Stimulated activated naive CD4-positive, alpha-beta T cell (primary cell): ENCODE measurements around the gene GADD45A.
"Not testable (repeated sequence)": the region's sequence is repeated elsewhere in the genome, so short reads cannot be mapped to it uniquely, and the experiment has no call there.

Experiments used
- DNase-seq, 6 experiments: peaks; one replicate each; lab custom pipeline; 2025; lab: John Stamatoyannopoulos, UW

The GADD45A gene, protein sequence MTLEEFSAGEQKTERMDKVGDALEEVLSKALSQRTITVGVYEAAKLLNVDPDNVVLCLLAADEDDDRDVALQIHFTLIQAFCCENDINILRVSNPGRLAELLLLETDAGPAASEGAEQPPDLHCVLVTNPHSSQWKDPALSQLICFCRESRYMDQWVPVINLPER

DNA sequence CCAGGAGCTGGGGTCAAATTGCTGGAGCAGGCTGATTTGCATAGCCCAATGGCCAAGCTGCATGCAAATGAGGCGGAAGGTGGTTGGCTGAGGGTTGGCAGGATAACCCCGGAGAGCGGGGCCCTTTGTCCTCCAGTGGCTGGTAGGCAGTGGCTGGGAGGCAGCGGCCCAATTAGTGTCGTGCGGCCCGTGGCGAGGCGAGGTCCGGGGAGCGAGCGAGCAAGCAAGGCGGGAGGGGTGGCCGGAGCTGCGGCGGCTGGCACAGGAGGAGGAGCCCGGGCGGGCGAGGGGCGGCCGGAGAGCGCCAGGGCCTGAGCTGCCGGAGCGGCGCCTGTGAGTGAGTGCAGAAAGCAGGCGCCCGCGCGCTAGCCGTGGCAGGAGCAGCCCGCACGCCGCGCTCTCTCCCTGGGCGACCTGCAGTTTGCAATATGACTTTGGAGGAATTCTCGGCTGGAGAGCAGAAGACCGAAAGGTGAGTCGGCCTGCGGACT is at the start of gene GADD45A:
Gene GADD45A (plus strand): TSS at position 135 of the 491 bp plus-strand sequence. CDS start 294 bp downstream, at position 429.
- DNase-seq, result peak; percentile 93 to 96 (median 94)

DNA sequence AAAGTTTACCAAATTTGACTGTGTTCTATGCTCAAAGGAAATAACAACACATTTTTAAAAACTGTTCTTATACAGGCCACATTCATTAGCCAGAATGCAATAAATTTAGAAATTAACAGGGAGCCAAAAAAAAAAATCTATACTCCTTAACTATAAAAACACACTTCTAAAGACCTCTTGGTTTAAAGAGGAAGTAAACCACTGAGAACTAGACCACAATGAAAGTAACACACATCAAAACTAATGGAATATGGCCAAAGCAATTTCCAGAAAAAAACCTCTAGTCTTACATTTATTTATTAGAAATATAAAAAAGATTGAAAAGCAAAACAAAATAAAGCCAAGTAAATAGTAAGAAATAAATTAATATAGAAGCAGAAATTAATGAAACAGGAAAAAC is 48.9 kb upstream of the GADD45A start:
- no peak for DNase-seq

DNA sequence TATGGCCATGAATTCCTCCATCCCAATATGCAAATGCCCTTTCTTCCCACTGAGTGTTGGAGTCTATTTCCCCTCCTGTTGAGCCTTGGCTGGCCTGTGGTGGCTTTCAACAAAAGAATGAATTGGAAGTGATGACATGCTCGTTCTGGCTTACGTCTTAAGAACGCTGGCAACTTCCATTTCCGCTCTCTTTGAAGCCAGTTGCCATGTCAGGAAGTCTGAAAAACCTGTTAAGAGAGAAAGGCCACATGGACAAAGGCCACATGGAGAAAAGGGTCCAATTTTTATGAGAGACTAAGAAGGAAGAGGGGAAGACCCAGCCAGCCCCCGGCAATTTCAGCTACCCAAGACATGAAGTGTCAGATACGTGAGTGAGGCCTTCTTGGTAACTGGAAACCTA is 45.6 kb upstream of the GADD45A start:
- no peak for DNase-seq

DNA sequence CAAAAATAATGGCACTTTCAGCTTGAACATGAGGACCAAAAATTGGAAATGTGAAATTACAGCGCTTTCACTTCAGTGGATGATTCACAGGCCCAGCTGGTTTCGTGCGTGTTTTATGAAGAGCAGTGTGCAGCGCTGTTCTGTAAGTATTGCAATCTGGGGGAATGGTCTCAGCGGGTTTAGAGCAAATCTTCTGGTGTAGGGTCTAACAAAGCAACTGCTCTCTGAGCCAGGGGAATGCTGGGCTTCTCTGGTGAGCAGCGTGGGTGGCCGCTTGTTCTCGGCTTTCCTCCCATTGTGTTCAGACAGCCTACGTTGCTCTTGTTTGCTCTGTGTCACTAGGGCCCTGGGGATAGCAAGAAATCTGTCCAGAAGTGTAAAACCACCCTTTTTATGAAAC is 42.4 kb upstream of the GADD45A start:
- no peak for DNase-seq

- DNase-seq, result no peak
Observed at GRCh38 chr1:67644566-67644965, 40.4 kb upstream of the GADD45A start.

DNA sequence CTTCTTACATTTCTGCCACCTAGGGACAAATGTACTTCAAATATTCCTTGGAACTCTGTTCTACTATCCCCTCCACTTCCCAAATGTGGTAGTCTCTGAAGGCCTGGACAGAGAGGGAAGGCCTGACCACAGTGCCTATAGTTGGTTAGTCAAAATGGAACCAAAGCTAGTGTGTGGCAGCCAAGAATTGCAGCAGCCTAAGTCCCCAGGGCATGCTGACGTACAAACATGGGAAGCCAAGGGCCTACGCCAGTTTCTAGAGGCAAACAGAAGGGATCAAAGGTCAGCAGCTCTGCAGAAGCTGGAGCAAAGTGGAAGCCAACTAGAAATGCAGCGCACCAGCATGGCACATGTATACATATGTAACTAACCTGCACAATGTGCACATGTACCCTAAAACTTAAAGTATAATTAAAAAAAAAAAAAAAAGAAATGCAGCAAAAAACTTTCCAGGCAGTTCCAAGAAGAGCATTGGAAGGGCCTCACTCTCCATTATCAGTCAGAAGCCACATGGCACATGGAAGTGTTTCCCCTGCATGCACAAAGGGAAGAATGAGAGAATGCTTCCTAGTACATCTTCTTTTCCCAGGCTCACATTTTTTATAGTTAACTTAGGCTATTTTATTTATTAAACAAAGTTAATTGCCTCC is 39.4 kb upstream of the GADD45A start:
- DNase-seq, result no peak

DNA sequence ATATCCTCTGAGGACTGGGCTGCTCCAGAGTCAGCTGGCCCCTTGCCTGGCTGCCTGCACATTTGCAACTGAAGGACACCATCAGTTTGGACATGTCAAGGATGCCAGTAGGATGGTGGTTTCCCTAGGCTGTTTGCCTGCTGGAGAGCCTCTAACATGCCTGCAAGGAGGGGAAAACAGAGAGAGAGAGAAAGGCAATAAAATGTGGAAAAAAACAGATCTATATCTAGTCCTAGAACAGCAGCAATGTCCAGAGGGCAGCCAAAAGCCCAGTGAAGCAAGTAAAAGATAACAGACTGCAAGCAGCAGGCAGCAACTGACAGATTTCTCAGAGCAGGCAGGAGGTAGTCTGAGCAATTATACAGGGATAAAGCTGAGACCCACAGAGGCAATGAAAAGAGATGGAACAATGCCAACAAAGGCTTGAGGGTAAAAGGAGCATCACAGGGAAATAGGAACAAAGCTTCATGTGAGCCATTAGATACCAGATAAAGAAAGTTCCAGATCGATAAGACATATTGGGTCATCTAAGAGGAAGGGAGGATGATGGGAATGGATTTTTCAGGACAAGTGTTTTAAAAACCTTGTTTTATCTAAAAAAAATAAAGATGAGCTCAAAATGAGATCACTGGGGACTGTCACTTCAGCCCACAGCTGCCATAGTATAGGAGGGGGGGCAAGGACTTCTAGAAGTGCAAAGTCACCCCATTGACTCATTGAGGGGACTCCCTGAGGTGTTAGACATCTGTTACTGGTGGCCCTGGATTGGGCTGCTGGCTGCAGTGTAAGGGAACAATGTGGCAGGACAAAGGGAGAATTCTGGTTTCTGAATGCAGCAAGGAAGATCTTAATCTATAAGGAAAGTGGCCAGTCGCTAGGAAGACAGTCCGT is 38.6 kb upstream of the GADD45A start:
- no peak for DNase-seq

DNA sequence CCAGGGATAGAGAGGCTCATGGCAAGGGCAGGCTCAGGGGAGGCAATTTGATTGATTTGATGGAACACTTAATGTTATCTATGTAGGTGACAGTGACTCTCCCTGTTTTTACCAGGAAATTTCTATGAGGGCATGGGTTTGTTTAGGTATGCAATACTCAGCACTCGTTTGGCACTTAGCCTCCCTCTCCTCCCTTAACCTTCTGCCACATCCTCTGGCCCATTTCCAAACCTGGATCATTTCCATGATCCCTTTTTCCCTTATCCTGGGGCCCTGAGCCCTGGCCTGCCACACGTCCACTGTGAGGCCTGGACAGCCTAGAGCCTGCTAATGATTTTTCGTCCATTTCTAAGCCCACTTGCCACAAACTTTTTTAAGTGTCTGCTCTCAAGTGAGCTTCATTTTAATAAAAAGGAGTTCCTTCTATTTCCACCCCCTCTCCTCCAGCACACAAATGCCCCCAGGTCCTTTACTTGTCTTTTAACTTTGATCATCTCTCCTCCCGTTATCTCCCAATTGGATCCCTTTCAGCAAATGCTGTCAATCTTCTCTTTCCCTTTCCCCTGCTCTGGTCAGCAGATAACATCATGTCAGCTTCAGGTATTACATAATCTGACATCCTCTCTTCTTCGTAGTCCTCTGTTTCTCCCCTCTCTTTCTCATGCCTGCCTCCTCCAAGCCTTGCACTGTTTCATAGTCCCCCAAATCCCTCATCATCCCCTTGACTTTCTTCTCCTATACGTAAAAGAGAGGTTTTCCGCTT is 37.8 kb upstream of the GADD45A start:
- no peak for DNase-seq

GRCh38 chr1:67647814-67648358 is 37.1 kb upstream of the GADD45A start:
- DNase-seq, result no peak

GRCh38 chr1:67648582-67649326 is 36.2 kb upstream of the GADD45A start:
- no peak for DNase-seq

DNA sequence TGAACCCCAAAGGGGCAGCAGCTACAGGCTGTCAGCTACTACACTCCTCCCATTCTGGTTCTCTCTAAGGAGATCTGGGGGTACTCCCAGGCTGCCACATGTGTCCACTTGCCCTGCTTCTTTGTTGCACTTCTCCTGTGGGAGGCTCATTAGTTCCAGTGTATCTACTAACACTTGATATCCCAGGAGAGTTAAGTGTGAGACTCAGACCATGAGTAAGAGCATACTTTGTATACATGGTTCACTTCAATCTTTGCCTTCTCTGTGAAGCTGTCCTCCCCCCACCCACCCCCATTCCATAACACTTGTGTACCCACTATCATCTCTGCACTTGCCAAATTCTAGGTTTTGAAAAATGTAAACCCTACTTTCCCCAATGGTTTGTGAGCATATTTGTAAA is 34.9 kb upstream of the GADD45A start:
- no peak for DNase-seq

DNA sequence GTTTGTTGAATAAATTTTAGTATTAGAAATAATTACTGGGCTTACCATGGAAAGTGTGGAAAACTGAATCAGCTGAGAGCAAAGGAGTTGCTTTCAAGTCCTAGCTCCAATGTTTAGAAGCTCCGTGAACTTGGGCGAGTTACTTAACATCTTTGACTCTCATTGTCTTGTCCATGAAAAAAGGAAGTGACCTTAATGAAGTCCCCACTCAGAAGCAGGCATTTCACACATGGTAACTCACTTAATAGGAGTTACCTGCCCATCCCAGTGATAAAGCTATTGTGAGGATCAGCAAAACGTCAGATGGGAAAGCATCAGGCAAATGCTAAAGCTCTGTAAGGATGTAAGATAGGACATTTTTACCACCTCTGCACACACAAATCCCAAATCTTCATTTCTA is 34.0 kb upstream of the GADD45A start:
- no peak for DNase-seq

DNA sequence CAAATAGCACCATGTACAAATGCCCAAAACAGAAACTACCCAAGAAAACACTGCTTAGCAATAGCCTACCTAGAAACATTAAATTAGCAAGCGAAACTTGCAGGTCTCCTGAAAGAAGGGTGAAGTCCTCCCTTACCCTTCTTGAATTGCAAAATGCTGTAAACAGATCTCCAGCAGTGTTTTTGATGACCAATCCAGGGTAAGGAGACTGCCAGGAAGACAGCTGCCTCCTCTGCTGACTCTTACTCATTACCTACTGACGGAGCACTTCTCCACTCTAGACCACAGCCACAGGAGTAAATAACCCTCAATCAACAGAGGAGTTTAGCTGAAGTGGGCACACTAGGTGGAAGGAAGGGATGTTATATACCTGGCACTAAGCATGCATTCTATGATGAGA is 32.2 kb upstream of the GADD45A start:
- no peak for DNase-seq

GRCh38 chr1:67653304-67653703 is 31.7 kb upstream of the GADD45A start:
- DNase-seq, result no peak

DNA sequence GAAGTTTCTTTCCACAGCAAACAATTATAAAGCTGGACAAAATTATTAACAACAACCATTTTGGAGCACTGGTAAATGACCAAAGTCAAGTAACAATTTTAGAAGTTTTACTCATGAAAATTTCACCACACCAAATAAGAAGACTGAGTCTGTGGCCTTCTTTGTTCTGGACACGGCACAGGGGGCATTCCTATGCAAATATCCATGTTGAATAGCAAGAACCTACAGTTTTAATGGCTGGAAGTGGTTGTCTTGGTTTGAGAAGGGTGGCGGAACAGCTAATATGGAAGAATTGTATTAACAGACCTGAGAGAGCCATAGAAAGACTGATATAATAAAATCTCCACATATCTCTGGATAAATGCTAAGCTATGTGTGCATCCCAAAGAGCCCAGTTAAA is 29.4 kb upstream of the GADD45A start:
- no peak for DNase-seq

- DNase-seq, result not testable (repeated sequence)
Observed at GRCh38 chr1:67657152-67657551, 27.8 kb upstream of the GADD45A start.

- DNase-seq, result no peak
Observed at GRCh38 chr1:67659229-67659628, 25.8 kb upstream of the GADD45A start.

GRCh38 chr1:67662884-67663283 is 22.1 kb upstream of the GADD45A start:
- DNase-seq, result no peak

- no peak for DNase-seq
Observed at GRCh38 chr1:67664048-67664447, 21.0 kb upstream of the GADD45A start.

GRCh38 chr1:67665307-67665706 is 19.7 kb upstream of the GADD45A start:
- not testable (repeated sequence) for DNase-seq

GRCh38 chr1:67666636-67667035 is 18.4 kb upstream of the GADD45A start:
- no peak for DNase-seq
